Measurements from ENCODE around the gene TAS2R39.

Gene TAS2R39

DNA sequence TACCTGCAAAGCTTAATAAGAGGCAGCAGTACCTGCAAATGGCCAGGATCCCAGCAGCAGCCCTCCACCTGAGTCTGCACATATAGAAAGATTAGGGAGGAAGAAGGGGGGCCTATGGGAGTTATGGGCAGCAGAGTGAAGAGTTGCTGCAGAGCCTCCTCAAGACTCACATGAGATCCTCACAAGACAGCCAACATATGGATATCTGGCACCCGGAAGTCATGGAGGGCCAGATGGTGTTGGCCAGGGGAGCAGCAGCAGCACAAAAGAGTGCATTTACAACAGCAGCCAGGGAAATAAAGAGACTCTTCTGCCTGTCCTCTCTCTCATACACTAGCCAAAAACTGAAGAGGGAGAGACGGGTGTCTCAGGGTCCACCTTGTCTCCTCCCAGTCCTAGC, 34.6 kb downstream of the TAS2R39 start:
- DNase-seq: no peak

DNA sequence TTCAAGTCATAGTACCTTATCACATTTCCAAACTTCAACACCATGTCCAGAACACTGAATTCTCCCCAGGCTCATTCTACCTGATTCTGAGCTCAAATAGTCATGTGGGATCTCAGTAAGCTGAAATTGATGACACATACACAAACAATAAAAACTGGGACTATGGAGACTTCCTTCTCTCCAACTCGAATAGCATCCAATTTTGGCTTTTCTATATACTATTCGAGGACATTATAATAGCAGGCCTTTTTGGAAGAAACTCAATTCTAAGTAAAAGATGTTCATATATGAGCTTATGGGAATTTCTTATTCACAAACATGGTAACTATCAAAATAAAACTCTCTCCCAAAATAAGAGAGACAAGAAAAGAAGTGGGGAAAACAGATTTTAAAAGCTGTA, 38.1 kb downstream of the TAS2R39 start:
- DNase-seq: no peak

DNA sequence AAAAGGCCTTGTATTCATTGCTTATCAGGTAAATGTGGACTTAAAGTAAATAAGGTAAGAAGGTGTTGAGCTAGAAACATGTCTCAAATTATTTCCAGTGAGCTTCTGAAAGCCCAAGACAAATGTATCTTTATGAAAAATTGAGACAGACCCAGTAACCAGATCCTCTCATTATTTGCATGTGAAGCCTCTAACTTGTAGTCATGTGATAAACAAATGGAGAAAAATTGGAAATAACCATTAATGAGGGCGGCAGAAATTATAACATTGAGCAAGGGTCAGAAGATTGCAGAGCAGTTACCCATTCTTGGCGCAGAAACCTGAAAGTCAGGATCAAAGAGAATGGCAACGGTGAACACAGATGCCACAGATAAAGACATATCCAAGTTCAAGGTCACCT, 38.5 kb downstream of the TAS2R39 start, which contains the start of gene TAS2R40:
TAS2R40 (plus strand) TSS at position 301 of the 400 bp plus-strand sequence; CDS start at position 343, 42 bp downstream.
- no peak for DNase-seq

DNA sequence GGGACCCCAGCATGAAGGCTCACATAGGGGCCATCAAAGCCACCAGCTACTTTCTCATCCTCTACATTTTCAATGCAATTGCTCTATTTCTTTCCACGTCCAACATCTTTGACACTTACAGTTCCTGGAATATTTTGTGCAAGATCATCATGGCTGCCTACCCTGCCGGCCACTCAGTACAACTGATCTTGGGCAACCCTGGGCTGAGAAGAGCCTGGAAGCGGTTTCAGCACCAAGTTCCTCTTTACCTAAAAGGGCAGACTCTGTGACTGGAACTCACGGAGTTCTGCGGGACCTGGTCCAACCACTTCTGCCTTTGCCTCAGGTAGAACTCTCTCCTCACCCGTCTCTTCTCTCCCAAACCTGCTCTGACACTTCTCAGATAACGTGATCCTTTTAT, 39.6 kb downstream of the TAS2R39 start:
- peak; percentile 76 for DNase-seq

DNA sequence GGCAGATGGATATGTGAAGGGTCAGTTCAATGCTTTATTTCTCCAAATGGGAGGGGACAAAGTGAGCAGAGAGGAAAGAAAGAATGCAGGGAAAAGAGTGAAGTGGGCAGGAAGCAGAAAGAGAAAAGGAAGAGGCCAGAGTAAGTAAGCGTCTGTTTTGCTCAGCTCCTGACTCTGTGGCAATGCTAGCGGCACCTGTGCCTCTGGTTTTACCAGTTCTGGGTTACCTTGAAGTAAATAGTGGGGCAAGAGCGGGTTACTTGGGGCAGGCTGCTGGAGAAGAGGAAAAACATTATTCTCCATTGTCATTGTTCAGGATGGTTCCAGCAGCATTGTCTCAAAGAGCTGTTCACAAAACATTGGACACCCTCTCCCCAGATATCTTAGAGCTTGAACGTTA, 40.6 kb downstream of the TAS2R39 start:
- no peak for DNase-seq

DNA sequence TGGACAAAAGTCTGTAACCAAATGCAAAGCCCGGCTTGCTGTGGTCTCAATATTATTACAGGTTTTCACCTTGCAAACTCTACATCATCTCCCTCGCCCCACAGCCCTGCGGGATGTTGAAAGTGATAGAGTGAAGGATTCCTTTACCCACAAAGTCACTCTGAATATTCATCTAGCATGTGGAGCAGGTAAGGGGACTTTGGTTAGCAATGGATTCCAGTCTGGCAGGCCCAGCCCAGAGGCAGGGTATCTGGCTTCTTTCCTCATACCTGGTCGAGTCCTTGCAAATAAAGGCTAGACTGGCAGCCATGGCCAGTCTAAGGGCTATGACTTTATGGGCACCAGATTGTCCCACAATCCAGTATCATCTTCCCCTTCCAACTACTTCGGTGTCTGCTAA, 41.8 kb downstream of the TAS2R39 start:
- DNase-seq: no peak

DNA sequence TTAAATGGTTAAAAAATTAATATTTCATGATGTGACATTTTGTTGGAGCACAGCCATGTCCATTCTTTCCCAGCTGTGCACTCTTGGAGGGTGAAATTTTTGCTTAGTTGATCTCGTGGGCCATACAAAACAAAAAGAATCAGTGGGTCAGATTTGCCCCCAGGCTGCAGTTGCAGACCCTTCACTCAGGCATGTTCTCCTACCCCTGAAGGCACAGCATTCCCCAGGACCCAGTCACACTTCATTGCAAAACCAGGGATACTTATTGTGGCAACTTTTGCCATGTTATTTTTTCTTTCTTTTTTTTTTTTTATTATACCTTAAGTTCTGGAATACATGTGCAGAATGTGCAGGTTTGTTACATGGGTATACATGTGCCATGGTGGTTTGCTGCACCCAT, 44.6 kb downstream of the TAS2R39 start:
- DNase-seq: no peak

DNA sequence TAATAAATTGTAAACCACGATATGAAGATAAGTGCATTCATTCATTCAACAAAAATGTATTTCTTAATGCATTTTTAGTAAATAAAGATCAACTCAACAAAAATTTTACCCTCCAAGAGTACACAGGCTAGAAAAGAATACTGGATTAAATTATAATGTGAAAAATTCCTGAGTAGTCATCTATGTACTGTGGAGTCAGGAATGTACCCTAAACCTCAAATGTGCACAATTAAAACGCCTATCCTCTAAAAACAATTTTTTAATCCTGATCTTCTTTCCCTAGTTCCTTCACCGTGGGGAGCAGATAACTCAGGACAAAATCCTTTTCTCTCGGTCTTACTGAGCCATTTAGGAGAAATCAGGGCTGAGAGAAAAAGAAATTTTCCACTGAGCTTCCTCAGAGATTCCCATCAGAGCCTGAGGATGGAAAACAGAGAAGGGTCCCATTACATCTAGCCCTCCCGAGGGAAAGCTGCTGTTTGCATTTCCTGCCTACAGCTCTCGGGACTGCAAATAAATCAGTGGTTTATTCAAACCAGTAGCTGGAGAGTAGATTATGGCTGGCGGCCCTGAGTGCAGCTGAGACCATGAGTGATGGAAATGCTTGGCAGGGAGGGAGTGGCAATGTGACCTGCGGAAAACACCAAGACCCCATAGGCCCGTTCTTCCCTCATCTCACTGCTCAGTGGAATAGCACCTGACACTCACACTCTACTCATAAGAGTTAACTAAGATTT, 46.0 kb downstream of the TAS2R39 start:
- DNase-seq: no peak

DNA sequence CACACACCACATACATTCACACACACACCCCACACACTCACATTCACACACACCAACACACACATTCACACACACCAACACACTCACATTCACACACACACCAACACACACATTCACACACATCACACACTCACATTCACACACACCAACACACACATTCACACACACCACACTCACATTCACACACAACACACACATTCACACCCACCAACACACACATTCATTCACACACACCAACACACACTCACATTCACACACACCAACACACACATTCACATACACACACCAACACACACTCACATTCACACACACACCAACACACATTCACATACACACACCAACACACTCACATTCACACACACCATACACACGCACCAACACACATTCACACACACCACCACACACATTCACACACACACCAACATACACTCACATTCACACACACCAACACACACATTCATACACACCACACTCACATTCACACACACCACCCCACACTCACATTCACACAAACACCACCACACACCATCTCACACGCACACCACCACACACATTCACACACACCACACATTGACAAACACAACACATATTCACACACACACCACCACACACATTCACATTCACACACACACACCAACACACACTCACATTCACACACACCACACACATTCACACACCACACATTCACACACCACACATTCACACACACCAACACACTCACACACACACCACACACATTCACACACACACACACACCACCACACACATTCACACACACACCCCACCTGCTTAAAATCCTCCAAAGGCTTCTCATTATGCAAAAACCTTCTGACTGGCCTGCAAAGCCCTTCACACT, 47.6 kb downstream of the TAS2R39 start:
- DNase-seq: no peak
